HG02759 (cell line): ENCODE results near the gene BATF.

Source experiments
- ATAC-seq: cut with Tn5 transposase; IDR thresholded peaks from one replicate; pipeline ENCODE4 v1.9.1; 2021; ENCODE audit warnings: mild to moderate bottlenecking, moderate library complexity; ENCODE audit not compliant: unreplicated experiment

Gene BATF

GRCh38 chr14:75591987-75592575 is 69.8 kb downstream of the BATF start:
- ATAC-seq, result no peak

- no peak for ATAC-seq
Measured at GRCh38 chr14:75595226-75595625, 73.0 kb downstream of the BATF start.
